ENCODE measurements around the gene PHF20.
"Not testable (repeated sequence)": the region's sequence is repeated elsewhere in the genome, so short reads cannot be mapped to it uniquely, and the experiment has no call there.

Gene PHF20

DNA sequence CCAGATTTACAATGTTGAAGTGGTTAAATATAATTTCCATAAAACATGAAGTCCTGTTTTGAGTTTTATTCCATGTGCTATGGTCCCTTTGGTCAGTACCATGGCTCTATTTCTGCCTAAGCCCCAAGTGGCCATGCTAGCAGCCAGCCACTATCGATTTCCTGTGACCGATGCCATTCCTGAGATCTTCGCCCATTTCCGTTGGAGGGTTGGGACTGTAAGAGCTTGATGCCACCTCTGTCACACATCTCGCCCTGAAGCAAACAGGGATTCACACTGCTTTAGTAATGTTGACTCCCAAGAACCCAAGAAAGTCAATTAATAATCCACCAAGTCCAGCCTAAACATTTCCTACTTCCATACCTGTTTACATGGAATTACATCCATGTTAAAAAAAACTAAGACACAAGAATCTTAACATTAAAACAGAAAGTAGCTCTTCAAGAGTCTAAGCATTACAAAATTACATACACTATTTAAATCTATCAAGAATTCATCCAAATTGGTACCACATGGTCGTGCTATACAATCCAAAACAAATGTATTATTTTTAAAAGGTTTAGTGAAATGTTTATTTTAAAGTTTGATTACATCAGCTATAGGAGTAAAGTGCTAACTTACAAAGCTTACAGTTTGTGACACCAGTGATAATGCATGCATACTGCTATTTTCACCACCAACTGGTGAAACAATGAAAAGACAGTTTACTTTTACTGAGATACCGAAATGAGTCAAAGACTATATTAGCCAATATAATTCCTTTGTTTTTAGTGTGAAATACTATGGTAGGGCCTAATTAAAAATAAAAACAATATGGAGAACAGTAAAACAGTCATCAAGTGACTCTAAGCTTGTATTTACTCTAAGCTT lies 32.3 kb upstream of the PHF20 start:
- DNase-seq: peak; percentile 60

DNA sequence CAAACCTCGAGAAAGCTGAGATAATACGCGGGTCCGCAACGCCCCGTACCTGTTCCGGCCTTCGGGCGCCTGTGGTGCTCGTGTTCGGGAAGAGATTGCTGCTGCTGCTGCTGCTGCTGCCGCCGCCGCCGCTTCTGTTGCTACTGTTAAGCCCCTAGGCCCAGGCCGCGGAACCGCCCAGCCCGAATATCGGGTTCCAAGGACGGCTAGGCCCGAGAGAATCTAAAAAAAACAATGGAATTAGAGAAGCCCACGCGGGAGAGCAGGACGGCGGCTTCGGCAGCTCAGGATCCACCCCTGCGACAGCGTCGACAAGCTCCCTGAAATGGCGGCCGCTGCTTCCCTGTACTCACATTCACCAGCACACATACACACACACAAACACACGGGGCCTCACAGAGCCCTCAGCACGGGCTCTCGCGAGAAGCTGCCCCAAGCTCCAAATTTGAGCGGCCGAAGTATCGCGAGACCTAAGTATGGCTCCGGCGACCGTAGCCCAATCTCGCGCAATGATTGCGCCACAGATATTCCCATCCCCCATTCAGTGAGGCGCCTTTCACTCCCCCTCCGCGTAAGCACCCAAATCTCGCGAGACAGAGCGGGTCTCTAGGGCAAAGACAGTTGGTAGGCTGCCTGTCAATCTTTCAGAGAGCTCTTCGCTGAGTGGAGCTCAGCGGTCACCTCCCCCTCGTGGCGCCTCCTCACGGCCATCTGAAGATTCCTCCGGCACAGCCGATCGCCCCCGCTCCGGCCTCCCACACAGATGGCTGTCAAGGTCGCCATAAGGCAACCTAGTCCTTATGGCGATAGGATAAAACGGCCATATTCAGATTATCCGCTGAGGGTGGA lies 29.7 kb upstream of the PHF20 start, which contains the start of gene RBM39:
Gene RBM39, minus strand, starts transcription at position 369 of the 849 bp plus-strand sequence. CDS start 1,386 bp downstream, outside the sequence.
- DNase-seq: peak; percentile 100

DNA sequence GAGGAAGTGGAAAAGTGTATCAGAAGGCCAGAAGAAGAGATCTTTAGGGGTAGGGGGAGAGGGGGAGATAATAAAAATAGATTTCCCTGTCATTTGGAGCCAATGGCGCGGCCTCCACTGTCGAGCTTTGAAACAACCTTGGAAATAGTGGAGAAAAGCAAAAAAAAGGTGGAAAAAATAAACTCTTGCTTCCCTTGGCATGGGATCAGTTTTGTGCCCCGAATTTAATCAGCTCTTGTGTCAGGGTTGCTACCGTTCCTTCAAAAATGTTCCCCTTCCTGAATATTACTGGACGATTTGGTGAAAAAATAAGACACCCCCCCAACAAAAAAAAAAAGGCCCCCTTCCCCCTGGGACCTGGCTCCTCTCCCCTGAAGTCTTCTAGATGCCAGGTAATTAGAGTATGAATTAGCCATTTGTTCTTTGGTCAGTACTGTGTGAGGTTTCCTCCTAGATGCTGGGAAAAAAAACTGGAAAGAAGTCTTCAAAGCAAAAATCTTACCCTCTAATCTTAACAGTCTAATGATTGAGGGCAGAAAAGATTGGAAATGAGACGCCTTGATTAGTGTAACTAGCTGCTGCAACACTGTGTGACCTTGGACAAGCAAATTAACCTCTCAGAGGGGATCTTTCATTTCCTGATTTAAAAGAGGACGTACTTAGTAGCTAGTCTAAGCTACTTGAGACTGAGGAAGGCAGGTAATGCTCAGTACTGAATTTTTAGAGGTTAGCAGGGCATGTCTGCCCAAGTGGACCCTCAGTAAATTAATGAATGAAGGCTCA lies 28.9 kb upstream of the PHF20 start:
- DNase-seq: no peak

DNA sequence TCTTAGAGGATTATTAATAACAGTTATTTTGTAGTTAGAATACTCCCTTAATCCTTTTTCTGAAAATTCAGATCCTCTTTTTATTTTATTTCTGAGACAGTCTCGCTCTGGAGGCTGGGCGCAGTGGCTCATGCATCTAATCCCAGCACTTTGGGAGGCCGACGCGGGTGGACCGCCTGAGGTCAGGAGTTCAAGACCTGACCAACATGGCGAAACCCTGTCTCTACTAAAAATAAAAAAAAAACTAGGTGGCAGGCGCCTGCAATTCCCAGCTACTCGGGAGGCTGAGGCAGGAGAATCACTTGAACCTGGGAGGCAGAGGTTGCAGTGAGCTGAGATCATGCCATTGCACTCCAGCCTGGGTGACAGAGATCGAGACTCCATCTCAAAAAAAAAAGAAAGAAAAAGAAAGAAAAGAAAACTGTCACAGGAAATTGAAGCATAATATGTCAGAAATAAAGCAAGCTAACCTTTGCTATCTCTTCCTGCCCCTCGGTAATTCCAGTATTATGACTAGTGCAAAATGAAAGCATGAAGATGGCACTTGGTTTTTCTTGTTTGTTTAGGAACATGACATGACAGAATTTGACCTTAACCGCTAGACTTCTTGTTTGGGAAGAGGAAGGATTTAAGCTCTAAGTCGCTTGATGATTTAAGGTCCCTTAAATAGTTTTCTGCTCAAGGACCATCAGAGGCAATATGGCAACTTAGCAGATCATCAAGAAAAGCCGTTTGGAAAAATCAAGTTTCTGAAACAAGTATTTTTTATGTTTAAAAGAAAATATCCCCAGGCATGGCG lies 27.9 kb upstream of the PHF20 start:
- no peak for DNase-seq

DNA sequence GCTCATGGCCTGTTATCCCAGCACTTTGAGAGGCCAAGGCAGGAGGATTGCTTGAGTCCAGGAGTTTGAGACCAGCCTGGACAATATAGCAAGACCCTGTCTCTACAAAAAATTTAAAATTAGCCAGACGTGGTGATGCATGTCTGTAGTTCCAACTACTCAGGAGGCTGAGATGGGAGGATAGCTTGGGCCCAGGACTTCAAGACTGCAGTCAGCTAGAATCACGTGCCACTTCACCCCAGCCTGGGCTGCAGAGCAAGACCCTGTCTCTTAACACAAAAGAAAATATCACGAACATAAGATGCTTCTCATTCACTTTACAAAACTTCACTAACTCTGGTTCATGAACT lies 27.3 kb upstream of the PHF20 start:
- DNase-seq: not testable (repeated sequence)

DNA sequence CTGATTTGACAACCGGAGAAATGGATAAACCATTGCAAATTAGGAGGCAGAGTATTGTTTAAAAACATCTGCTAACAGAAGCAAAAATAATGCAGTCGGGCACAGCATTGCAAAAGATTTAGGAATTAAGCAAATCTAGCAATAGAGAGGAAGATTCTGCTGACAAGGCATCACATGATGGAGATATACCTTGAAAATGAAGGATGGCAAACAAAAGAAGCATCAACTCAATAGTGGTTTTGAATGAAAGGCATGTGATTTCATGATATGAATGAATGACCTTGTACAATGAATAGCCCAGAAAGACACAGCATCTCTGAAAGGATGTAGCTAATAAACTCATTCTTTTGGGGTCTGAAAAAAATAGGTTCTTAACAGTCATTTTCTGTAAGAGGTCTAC lies 21.2 kb upstream of the PHF20 start:
- DNase-seq: no peak

DNA sequence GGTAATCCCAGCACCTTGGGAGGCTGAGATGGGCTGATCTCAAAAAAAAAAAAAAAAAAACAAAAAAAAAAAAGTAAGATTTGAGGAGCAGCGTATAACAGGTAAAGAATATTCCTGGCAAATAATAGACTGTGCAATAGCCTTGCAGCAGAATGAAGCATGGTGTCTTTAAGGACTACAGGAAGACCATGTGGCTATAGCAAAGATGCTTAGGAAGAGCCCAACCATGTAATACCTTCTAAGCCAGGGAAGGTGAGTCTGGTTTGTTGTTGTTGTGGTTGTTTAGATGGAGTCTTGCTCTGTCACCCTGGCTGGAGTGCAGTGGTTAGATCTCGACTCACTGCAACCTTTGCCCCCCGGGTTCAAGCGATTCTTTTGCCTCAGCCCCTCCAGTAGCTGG lies 15.4 kb upstream of the PHF20 start:
- DNase-seq: no peak

DNA sequence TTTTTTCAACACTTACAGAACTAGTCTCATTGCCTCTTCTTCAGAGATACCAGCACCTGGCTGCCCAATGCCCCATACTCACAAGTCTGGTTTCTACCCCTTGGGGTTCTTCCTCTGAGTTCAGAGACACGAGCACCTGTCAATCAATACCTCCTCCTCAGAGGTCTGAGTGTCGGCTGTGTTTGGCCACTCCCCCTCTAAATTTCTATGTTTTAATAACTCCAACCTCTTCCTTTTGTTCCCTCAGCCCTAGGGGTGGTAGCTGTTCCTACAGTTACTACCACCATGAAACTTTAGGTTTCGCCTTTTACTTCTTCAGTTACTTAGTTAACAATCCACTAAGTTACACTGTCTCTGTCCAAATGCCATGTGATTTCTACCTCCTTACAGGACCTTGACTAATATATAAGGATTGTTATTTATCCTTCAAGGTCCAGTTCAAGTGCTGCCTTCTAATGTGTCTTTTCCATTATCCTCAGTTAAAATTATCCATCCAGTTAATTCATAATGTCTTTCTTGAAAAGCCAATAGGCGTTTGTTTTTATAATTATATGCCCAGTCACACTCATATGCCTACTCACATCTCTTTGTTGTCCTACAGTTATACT lies 14.6 kb upstream of the PHF20 start:
- no peak for DNase-seq

DNA sequence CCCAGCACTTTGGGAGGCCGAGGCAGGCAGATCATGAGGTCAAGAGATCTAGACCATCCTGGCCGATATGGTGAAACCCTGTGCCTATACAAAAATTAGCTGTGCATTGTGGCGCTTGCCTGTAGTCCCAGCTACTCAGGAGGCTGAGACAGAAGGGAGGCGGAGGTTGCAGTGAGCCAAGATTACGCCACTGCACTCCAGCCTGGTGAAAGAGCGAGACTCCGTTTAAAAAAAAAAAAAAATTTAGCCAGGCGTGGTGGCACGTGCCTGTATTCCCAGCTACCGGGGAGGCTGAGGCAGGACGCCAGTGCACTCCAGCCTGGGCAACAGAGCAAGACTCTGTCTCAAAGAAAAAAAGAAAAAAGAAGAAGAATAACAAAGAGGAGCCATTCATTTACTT lies 10.3 kb upstream of the PHF20 start:
- DNase-seq: not testable (repeated sequence)

DNA sequence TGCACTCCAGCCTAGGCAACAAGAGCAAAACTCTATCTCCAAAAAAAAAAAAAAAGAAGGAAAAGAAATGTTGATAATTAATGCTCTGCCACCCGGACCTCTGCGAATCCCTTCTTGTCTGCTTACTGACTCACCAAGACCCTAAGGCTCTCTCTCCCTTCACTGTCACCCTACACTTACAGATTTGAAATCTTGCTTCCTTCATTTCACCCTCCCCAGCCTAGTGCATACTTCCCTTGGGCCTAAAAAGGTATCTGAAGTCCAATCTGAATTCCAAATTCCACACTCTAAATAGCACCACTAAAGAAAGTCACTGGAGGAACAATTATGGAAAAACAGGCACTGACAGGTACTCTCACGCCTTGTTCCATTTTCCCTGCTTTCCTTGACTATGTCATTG lies 9.4 kb upstream of the PHF20 start:
- DNase-seq: no peak

DNA sequence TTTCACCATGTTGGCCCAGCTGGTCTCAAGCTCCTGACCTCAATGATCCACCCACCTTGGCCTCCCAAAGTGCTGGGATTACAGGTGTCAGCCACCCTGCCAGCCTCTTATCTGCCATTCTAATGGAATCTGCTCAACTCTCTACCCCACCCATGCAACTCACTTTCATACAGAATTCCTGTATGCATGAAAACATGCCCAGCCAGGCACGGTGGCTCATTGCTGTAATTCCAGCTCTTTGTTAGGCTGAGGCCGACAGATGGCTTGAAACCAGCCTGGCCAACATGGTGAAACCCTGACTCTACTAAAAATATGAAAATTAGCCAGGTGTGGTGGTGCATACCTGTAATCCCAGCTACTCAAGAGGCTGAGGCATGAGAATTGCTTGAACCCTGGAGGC lies 6.9 kb upstream of the PHF20 start:
- not testable (repeated sequence) for DNase-seq

DNA sequence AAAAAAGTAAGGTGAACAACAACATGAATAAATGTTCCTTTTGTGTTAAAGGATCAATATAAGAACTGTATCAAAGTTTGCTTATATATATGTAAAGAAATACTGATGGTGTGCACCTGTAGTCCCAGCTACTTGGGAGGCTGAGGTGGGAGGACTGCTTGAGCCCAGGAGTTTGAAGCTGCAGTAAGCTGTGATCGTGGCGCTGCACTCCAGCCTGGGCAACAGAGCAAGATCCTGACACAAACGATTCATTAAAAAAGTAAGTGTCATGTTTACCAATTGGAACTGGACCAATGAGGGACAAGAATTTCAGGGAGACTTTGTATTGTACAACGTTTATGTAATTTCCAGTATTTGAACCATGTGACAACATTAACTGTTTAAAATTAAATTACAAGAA lies 5.0 kb upstream of the PHF20 start:
- no peak for DNase-seq

DNA sequence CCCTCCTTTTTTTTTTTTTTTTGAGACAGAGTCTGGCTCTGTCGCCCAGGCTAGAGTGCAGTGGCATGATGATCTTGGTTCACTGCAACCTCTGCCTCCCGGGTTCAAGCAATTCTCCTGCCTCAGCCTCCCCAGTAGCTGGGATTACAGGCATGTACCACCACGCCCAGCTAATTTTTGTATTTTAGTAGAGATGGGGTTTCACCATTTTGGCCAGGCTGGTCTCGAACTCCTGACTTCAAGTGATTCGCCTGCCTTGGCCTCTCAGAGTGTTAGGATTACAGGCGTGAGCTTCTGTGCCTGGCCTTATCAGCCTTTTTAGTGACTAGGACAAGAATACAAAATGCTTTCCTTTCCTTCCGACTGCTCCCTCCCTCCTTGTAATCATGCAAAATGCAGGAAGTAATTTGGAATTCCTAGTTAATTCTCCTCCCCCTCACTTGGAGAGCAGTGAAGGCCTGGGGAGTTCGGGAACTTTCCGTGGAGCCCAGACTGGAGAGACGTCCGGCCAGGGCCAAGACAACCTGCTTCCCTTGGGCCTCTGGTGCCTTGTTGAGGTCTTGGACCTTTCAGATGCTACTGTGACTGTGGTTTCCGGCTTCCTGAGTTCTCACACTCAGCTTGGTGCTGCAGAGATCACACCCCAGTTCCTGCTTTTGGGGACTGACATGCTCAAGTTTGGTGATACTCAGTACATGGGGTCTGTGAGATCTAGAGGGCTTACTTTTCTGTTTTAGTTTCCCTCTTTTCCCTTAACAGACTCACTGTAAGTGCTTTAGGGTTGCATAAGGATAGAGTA lies 3.9 kb upstream of the PHF20 start:
- DNase-seq: no peak

DNA sequence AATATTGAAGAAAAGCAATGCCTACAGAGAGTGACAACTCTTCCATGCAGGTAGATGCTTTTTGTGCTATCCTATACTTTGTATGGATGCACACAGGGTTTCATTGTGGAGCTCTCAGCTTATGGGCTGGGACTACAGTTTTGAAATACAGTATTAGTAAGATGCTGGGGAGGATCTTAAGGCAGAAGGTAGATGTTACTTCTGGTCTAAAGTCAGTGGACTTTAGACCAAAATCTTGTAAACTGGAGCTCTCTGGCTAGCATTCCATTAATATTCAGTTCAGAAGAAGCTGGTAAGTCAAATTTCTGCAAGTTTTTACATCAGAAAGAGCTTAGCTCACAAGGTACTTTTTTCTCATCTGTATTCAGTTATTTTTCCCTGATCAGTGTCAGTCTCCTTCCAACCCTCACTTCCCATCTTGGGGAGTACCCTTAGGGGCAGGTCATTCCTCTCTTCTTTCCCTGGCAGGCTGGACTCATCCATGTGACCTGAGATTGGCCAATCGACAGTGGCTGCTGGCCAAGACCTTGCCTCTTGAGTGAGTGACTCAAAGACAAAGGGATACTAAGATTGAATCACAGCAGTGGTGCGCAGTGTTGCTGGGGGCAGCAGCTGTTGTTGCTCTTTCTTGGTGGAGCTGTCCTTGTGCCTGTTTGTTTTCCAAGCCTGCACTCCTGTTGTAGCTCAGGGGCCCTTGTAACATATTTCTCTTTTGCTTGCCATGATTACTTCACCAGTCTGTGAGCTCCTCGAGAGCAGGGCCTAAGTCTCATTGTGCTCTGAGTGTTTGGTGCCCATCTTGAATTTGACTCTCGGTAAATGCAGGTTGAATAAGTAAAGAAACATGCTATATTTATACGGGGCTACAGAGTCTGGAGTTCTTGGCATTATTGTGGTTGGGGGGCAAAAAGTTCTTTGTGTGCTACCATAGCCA lies 2.8 kb upstream of the PHF20 start:
- peak; percentile 93 for DNase-seq

DNA sequence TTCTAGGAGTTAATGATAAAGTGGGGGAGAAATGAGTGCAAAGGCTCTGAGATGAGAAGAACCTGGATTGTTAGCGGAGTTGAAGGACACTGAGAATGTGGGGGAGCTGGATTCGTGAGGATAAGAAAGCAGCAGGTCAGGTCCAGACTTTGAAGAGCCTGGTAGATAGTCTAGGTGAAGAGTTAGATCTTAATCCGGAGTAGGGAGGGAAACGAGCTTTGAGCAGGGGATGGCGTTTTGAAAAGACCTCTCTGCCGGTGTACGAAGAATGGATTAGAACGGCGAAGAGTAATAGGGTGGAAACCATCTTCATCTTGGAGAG lies 487 bp upstream of the PHF20 start:
- no peak for DNase-seq

DNA sequence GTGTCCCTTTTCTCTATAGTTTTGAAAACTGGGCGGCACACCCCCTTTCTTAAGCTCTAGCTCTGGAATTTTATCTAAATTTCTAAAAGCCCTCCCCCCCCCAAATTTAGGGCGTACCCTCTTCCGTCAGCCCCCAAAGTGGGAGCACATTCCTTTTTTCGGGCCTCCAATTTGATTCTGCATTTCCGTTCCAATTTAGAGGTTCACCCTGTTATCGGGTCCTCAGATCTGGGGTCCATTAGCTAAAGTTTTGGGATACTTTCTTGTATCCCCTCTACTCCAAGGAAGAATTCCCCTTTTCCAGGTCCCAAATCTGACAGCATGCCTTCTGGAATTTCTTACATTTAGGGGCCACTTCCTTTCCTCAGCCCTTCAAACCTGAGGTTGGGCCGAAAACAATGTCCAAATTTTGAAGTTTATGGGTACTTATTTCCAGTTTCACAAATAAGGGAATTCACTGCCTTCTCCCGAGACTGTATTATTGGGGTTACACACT lies 796 bp downstream of the PHF20 start:
- DNase-seq: no peak

DNA sequence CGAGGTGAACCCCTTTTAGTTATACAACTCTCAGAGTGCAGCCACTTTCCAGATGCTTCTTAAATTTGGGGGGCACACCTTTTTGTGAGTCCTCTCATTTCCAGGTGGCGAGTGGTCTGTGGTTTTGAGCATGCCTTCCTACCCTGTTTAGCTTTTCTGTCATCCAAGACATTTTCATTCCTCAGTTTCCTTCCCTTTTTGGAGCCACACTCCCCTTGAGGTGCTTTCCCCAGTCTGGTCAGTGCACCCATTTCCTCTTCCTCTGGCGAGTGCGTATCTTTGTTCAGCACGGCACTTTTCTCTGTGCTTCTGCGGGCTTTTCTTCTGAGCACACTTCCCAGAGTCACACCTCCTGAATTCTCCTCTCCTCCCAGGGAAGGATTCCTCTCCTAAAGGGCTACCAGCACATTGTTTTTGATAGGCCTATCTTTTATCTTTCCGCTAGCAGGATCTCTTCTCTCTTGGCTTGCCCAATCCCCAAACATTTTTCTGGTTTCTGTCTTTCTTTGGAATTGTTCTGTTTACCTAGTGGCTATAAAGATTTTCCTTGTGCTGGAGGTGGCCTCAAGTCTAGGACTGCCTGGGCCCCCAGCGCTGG lies 1.4 kb downstream of the PHF20 start:
- DNase-seq: no peak

DNA sequence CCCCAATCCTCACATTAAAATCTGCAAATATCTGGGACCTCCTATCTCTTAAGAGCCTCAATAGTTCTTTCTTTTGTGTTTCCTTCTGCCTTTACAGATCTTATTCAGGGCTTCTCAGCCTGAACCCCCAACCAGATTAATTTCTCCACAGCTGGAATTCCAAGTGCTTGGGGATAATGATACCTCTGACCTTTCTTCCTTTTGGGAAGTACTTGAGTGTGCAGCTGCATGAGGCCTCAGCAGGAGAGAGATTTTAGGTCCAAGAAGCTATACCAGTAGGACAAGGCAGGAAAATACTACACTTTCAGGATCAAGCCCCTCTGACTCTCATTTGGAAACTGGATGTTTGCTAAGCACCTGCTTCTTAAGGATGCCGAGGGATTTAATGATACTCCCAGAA lies 2.6 kb downstream of the PHF20 start:
- no peak for DNase-seq

DNA sequence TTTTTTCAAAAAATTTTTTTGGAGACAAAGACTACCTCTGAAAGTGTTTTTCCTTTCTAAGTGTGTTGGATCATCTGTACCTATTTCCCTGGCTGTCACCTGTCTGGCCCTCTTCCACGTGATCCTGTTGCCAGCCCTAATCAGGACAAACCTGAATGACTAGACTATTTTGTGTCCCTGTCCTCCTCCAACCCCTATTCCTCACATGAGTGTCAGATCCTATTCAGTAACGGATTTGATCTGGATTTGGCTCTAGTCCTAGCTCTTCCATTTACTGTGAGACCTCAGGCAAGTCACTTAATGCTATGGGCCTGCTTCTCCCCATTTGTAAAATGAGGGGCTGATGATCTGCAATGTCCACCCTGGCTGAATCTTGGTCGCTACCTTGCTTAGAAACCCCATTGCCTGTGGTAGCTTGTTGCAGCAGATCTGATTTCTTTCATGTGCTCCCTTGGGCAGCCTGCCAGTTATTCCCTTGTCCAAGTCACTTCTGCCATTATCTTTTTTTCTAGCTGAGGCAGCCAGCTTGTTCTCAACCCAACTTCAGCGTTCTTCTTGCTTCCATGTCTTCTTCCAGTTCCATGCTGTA lies 4.8 kb downstream of the PHF20 start:
- no peak for DNase-seq
